Endothelial cell of umbilical vein (primary cell): ENCODE results near the gene P2RX2. TPM values are rescaled to one million over a fixed set of nuclear protein-coding genes. Genes with fewer than 3 reads are reported as not detected.

ENCODE experiments used
- BruUV-seq: library from RNA; stranded (reverse); fragments of 400-500 nt; replicated peaks from 2 replicates; lab custom pipeline; 2021; lab: Mats Ljungman, UMichigan
- CTCF ChIA-PET: fragments of 300-600, 350-600 bp; sonication (Branson Sonifier 250); formaldehyde crosslinking; loops from one replicate; lab custom pipeline; 2021; ENCODE audit warnings: antibody characterized with exemption, inconsistent platforms; lab: Charles Lee
- POLR2A ChIA-PET: fragments of 300-600, 350-600 bp; sonication (Branson Sonifier 250); formaldehyde crosslinking; loops from one replicate; lab custom pipeline; 2021; ENCODE audit warnings: antibody characterized with exemption, inconsistent platforms; lab: Charles Lee
- DNase-seq: peaks from one replicate; pipeline ENCODE4 v3.0.0-alpha.2; 2011; ENCODE audit warnings: low read depth, low spot score
- FAIRE-seq: peaks from 2 replicates; lab custom pipeline; 2011; peaks lifted over from hg19 to GRCh38; lab: Jason Lieb, UNC
- H2AFZ ChIP-seq: 2 replicates; pipeline ENCODE4 v1.6.0; 2012; ENCODE audit warnings: low read depth, low read length, control low read depth, inconsistent platforms
- H3K27ac ChIP-seq: 2 replicates; pipeline ENCODE4 v1.5.1; 2011; ENCODE audit warnings: low read depth, mild to moderate bottlenecking, control low read depth, low read length, moderate library complexity; ENCODE audit not compliant: insufficient read depth
- H3K27me3 ChIP-seq, 2 experiments: 2 replicates each; pipeline versions ENCODE4 v1.6.0 to v1.6.1; 2011; ENCODE audit warnings: low read length in 2 of 2, mixed read lengths in 1 of 2; ENCODE audit not compliant: control insufficient read depth in 2 of 2, insufficient read depth in 2 of 2
- H3K36me3 ChIP-seq, 2 experiments: 2 replicates in 1 of 2; 3 replicates in 1 of 2; pipeline ENCODE4 v1.5.1; 2011; ENCODE audit warnings: low read length in 2 of 2, mild to moderate bottlenecking in 1 of 2, moderate library complexity in 1 of 2; ENCODE audit not compliant: control insufficient read depth in 2 of 2, insufficient read depth in 2 of 2; ENCODE audit errors: extremely low read depth in 1 of 2
- H3K4me1 ChIP-seq: 3 replicates; pipeline ENCODE4 v1.5.1; 2011; ENCODE audit warnings: mild to moderate bottlenecking, low read length; ENCODE audit not compliant: control insufficient read depth, insufficient read depth; ENCODE audit errors: extremely low read depth
- H3K4me2 ChIP-seq: 2 replicates; pipeline ENCODE4 v1.6.1; 2011; ENCODE audit warnings: low read length, control low read depth, mixed read lengths; ENCODE audit not compliant: insufficient read depth
- H3K4me3 ChIP-seq, 3 experiments: fragments of 200-600 bp in 1 of 3; sonication (generic), shearing (Covaris generic) in 1 of 3; replicated peaks in 1 of 3; 2 replicates each; pipeline ENCODE4 v1.5.1; 2011 to 2016; ENCODE audit warnings: control low read depth in 3 of 3, low read length in 3 of 3, mild to moderate bottlenecking in 2 of 3, inconsistent platforms in 1 of 3, low read depth in 1 of 3, moderate library complexity in 1 of 3; ENCODE audit not compliant: insufficient read depth in 1 of 3
- H3K79me2 ChIP-seq: 2 replicates; pipeline ENCODE4 v1.6.0; 2012; ENCODE audit warnings: low read length, inconsistent platforms; ENCODE audit not compliant: control insufficient read depth, insufficient read depth
- H3K9ac ChIP-seq: replicated peaks from 2 replicates; pipeline ENCODE3; 2011; ENCODE audit warnings: low read length, control low read depth; ENCODE audit not compliant: insufficient read depth; ENCODE audit errors: extremely low read depth
- H3K9me1 ChIP-seq: replicated peaks from 3 replicates; pipeline ENCODE4 v1.6.0; 2011; ENCODE audit warnings: mild to moderate bottlenecking, low read length; ENCODE audit not compliant: control insufficient read depth, insufficient read depth; ENCODE audit errors: extremely low read depth
- H3K9me3 ChIP-seq: replicated peaks from 2 replicates; pipeline ENCODE4 v1.5.1; 2012; ENCODE audit warnings: low read length, inconsistent platforms; ENCODE audit not compliant: control insufficient read depth, insufficient read depth
- H4K20me1 ChIP-seq: replicated peaks from 2 replicates; pipeline ENCODE3; 2011; ENCODE audit warnings: mild to moderate bottlenecking, low read length; ENCODE audit not compliant: control insufficient read depth, insufficient read depth; ENCODE audit errors: extremely low read depth
- CTCF ChIP-seq, 2 donors: IDR thresholded peaks; 1 replicate in 1 of 2; 2 replicates in 1 of 2; pipeline ENCODE4 v1.5.1; 2011; ENCODE audit warnings: low read length in 2 of 2, mild to moderate bottlenecking in 2 of 2, moderate library complexity in 2 of 2, control low read depth in 1 of 2, inconsistent platforms in 1 of 2, low read depth in 1 of 2; ENCODE audit not compliant: insufficient read depth in 1 of 2; ENCODE audit errors: extremely low read depth in 1 of 2
- EZH2 ChIP-seq: IDR thresholded peaks from 2 replicates; pipeline ENCODE4 v1.6.1; 2012; ENCODE audit warnings: borderline replicate concordance, low read depth, mild to moderate bottlenecking, moderate library complexity, low read length, inconsistent platforms; ENCODE audit not compliant: severe bottlenecking
- FOS ChIP-seq: IDR thresholded peaks from 2 replicates; pipeline ENCODE4 v1.6.1; 2011; ENCODE audit warnings: mild to moderate bottlenecking, low read length, moderate library complexity, borderline replicate concordance; ENCODE audit not compliant: insufficient read depth
- GATA2 ChIP-seq: IDR thresholded peaks from 2 replicates; pipeline ENCODE4 v1.7.0; 2011; ENCODE audit warnings: low read depth, mild to moderate bottlenecking, moderate library complexity, mixed read lengths, low read length; ENCODE audit not compliant: insufficient read length, insufficient read depth
- MAX ChIP-seq: IDR thresholded peaks from 2 replicates; pipeline ENCODE4 v1.6.1; 2011; ENCODE audit not compliant: insufficient read depth, insufficient read length
- MYC ChIP-seq: IDR thresholded peaks from one replicate; pipeline ENCODE4 v1.6.1; 2011; ENCODE audit warnings: mild to moderate bottlenecking, low read depth, low read length
- POLR2A ChIP-seq: IDR thresholded peaks from 2 replicates; pipeline ENCODE4 v1.6.1; 2012; ENCODE audit warnings: low read depth, mild to moderate bottlenecking, control low read depth, low read length
- POLR2AphosphoS5 ChIP-seq: IDR thresholded peaks from 2 replicates; pipeline ENCODE4 v1.6.1; 2012; ENCODE audit warnings: low read depth, mild to moderate bottlenecking, control low read depth, low read length, moderate library complexity; ENCODE audit not compliant: insufficient read depth
- dilution Hi-C: fragments of 300-500 bp; cut with MboI; formaldehyde crosslinking; loops from one replicate; pipeline ENCODE4 v1.15.0; 2019; ENCODE audit warnings: low sequenced_read_pairs; ENCODE audit not compliant: extremely low pct_ligation_motif_present
- intact Hi-C: fragments of 100-400 bp; cut with micrococcal nuclease; formaldehyde crosslinking; loops from one replicate; pipeline ENCODE4 v1.10.0; 2022
- polyA plus RNA-seq, 4 experiments: library from polyadenylated mRNA; depleted of rRNA in 3 of 4; stranded (reverse) in 3 of 4; unstranded in 1 of 4; fragments of >200 nt; gene quantifications; 2 replicates each; pipeline versions ENCODE4 v1.2.1 to v1.2.3, GENCODE V29; 2011 to 2012; ENCODE audit warnings: missing spikeins in 1 of 4
- total RNA-seq: library from RNA; stranded (reverse); gene quantifications from 2 replicates; pipeline ENCODE4 v1.2.3, GENCODE V29; 2021

The P2RX2 gene
- total and polyA plus RNA-seq, 2 donors (not counting 3 experiments of a cell fraction or from before 2014, with no cell fraction given), result not detected

GRCh38 chr12:132593938-132594358 lies 24.6 kb upstream of the P2RX2 start:
- intact Hi-C loops, result no loop called here
- peak; percentile 98 for FAIRE-seq

More at GRCh38 chr12:132593938-132594358, 24.6 kb upstream of the P2RX2 start:
- Histone ChIP-seq H3K4me3 (no peak overlapping the region), H4K20me1 (no peaks in the 10 kb centered on the region), H3K79me2 (no peaks in the 10 kb centered on the region), H3K9ac (no peak overlapping the region), H3K27me3 (no peaks in the 10 kb centered on the region), H3K27ac (no peak overlapping the region), H3K4me1 (peaks cover 3% of the 10 kb centered on the region), H3K4me2 (no peak overlapping the region), H2AFZ (peak overlapping the region; percentile 33), H3K9me1 (no peaks in the 10 kb centered on the region), H3K9me3 (no peaks in the 10 kb centered on the region), H3K36me3 (no peaks in the 10 kb centered on the region)
- peak; percentile 97 for DNase-seq
- TF ChIP-seq GATA2 (no peak), EZH2 (no peak), POLR2AphosphoS5 (no peak), MYC (no peak), MAX (no peak), CTCF (IDR thresholded peaks at IDR 0.05; ENCODE audit: extremely low read depth in 1 of 2, insufficient read depth in 1 of 2, low read depth in 1 of 2, low read length in 2 of 2) (no peak), FOS (no peak), POLR2A (no peak)
- dilution Hi-C loops, result no loop called here
- ChIA-PET POLR2A (no interaction called here), CTCF (interaction anchor here (2.0 kb wide), 1 partner anchor 21 kb away, joined by 11 read pairs; no protein-coding TSS in a partner anchor)
- BruUV-seq, result no TSS peak
